NT2/D1 (cell line): ENCODE data around the gene OR4S2.

ENCODE experiments used
- SUZ12 ChIP-seq: IDR thresholded peaks from 2 replicates; pipeline ENCODE4 v1.6.1; 2011; ENCODE audit not compliant: insufficient read length, insufficient read depth; ENCODE audit errors: extremely low read depth
- YY1 ChIP-seq: IDR thresholded peaks from 2 replicates; pipeline ENCODE4 v1.6.1; 2011; ENCODE audit not compliant: insufficient read length, insufficient read depth
- ZNF274 ChIP-seq: IDR thresholded peaks from 2 replicates; pipeline ENCODE4 v1.6.1; 2011; ENCODE audit warnings: mild to moderate bottlenecking, low read depth, low read length

GRCh38 chr11:55658608-55659007 is 10.5 kb downstream of the OR4S2 start:
- TF ChIP-seq YY1 = no peak
- TF ChIP-seq ZNF274 = no peak
- TF ChIP-seq SUZ12 = no peak
